GM19395 (cell line): Measurements from ENCODE around the gene MAPK7.

Experiments
- ATAC-seq: cut with Tn5 transposase; IDR thresholded peaks from one replicate; pipeline ENCODE4 v1.9.1; 2021; ENCODE audit warnings: mild to moderate bottlenecking, moderate library complexity; ENCODE audit not compliant: unreplicated experiment

MAPK7 gene

GRCh38 chr17:19362277-19363113 lies 15.8 kb upstream of the MAPK7 start, which contains the start of gene B9D1:
Gene B9D1, minus strand, starts transcription at chr17:19362723. Its CDS starts 154 bp downstream, at chr17:19362569.
- ATAC-seq: peak; percentile 88

- ATAC-seq: no peak
These were observed 15.2 kb upstream of the MAPK7 start for GRCh38 chr17:19363114-19363438.

- ATAC-seq: no peak
These were observed 14.8 kb upstream of the MAPK7 start for GRCh38 chr17:19363460-19364035.

DNA sequence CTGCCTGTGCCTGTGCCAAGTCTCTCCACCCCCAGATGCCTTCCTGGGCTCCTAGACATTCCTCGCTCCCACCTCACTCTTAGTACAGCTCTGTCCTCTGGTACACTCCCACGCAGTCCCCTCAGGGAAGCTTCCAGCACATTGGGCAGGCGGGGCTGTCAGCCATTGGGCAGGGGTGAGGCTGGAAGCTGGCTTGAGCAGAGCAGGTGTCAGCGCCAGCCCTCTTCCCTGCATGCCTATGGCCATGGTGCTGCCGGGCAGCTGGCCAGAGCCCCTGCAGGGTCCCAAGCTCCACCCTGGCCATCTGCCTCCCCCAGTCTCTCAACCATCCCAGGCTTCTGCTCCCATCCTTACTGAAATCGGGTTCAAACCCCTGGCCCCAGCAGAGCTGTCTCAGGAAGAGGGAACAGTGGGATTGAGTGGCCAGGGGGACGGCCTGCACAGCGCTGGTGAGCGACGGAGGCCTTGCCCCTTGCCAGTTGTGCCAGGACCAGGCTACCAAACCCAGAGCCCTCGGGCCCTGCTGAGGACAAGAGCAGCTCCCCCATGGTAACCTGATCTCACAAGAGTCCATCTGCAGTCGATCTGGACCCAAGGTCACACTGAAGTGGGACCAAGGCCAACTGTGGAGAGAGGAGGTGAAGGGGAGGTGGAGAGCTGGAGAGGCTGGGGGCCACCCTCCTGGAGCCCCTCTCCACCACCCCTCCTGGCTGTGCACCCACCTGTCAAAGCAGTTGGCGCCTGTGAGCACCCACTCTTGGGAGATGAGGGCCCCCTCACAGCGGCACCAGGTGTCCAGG lies 13.4 kb upstream of the MAPK7 start:
- no peak for ATAC-seq

DNA sequence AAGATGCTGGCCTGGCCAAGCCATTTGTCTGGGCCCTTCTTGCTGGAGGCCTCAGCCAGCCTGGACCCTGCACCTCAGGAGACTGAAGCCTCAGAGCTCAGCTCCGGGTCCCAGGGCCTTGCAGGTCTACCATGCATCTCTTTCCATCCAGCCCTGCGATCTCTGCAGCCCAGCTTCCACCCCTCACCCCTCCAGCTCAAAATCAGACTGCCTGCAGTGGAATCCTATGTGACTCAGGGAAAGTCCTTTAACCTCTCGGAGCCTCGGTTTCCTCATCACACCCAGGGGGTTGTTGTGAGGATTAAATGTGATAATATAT lies 12.8 kb upstream of the MAPK7 start:
- no peak for ATAC-seq

- no peak for ATAC-seq
These were observed 12.3 kb upstream of the MAPK7 start for GRCh38 chr17:19365833-19366636.

- ATAC-seq: no peak
These were observed 11.7 kb upstream of the MAPK7 start for GRCh38 chr17:19366637-19366972.

GRCh38 chr17:19368229-19368628 lies 10.1 kb upstream of the MAPK7 start:
- no peak for ATAC-seq

DNA sequence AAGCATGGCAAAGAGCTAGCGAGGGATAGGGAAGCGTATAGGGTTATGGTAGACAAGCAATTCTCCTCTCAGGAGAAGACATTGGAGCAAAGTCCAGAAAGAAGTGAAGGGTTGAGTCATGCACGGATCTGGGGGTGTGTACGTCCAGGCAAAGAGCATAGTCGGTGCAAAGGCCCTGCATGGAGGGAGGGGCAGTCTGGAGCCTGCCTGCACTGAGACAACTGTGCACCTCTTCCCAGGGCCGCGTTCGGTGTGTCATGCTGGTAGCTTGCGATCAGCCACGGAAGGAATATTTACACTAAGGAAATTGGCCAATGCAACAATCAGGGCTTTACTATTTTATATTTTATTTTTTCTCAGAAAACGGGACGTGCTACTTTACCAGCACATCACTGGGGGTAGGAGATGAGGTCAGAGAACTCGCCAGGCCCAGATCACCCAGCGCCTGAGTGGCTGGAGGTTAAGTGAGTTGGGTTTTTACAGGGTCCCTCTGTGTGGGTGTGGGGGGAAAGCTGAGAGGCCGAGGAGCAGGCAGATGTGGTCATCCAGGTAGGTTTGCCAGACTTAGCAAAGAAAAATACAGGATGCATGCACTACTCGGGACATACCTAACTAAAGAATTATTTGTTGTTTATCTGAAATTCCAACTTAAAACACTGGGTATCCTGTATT lies 9.1 kb upstream of the MAPK7 start:
- no peak for ATAC-seq

GRCh38 chr17:19369846-19370492 lies 8.3 kb upstream of the MAPK7 start:
- ATAC-seq: no peak

GRCh38 chr17:19370493-19370960 lies 7.8 kb upstream of the MAPK7 start:
- peak; percentile 67 for ATAC-seq

- no peak for ATAC-seq
These were observed 6.9 kb upstream of the MAPK7 start for GRCh38 chr17:19371259-19372010.

DNA sequence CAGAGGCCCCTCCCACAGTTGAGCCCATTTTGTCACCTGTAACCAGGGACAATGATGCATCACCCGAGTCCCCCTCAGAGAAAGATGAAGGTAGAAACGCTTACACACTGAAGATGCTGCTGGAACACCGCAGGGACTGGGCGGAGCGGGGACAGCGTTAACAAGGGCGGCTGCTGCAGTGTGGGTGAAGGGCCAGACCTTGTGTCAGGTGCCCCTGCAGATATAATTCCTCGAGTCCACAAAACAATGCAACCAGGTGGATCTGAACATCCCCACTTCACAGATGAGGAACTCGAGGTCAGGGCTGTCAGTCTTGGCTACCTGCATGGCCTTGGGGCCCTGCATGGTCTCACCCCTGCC lies 6.3 kb upstream of the MAPK7 start:
- ATAC-seq: no peak

DNA sequence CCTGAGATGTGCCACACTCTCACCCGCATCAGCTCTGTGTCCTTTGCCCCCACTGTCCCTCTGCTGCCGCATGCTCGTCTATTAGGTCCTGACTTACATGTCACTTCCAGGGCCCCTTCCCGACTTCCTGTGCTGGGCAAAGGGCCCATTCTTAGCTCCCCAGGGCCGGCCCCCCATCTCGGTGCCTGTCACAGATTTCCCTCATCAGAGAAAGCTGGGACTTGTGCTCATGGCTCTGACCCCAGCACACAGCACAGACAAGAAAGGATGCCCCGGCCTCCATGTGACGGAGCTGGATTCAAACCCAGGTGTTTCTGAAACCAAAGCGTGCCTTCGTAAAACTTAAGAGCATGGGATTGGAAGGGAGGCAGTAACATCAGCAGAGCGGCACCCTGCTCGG lies 5.9 kb upstream of the MAPK7 start:
- no peak for ATAC-seq

- ATAC-seq: no peak
These were observed 5.3 kb upstream of the MAPK7 start for GRCh38 chr17:19372866-19373504.

DNA sequence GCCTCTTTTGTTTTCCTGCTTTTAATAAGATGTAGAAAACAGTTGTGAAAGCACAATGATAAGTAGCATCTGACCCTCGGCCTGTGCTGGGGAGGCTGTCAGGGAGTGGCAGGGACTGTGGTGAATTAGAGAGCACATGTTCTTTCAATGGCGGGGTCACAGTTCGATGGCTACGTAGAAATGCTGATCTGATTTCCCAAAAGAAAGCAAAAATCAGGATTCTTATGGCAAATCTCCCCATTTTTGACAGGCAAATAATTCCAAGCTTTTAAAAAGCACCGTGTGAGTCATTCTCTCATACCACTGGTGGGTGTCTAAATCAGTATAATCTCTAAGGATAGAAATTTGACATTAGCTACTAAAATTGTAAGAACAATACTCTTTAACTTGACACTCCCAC lies 4.2 kb upstream of the MAPK7 start:
- no peak for ATAC-seq

- no peak for ATAC-seq
These were observed 2.6 kb upstream of the MAPK7 start for GRCh38 chr17:19375732-19376131.

GRCh38 chr17:19376811-19377210 lies 1.5 kb upstream of the MAPK7 start:
- no peak for ATAC-seq
